ENCODE measurements around the gene PYGL. TPM values are rescaled to one million over a fixed set of nuclear protein-coding genes. Genes with fewer than 3 reads are reported as not detected.
"Not testable (repeated sequence)": the region's sequence is repeated elsewhere in the genome, so short reads cannot be mapped to it uniquely, and the experiment has no call there.

Gene PYGL
- 40.2 and 48.3 TPM in 2 replicates for total RNA-seq (2014; rRNA removed; shearing (Covaris generic))

- peak; percentile 68 for DNase-seq (ENCODE audit: low read depth)
Observed at GRCh38 chr14:50943943-50944646, at the start of gene PYGL. TSS of gene PYGL (minus strand) at chr14:50944483. CDS start at chr14:50944403, 80 bp downstream.

- DNase-seq (ENCODE audit: low read depth): peak; percentile 41
Observed at GRCh38 chr14:50985859-50986331, 41.6 kb upstream of the PYGL start.

GRCh38 chr14:50985124-50985858 is 41.0 kb upstream of the PYGL start:
- peak; percentile 45 for DNase-seq (ENCODE audit: low read depth)

- DNase-seq (ENCODE audit: low read depth): no peak
Observed at GRCh38 chr14:50984036-50984710, 39.9 kb upstream of the PYGL start.

GRCh38 chr14:50979941-50980850 is 35.9 kb upstream of the PYGL start:
- no peak for DNase-seq (ENCODE audit: low read depth)

- DNase-seq (ENCODE audit: low read depth): no peak
Observed at GRCh38 chr14:50978888-50979287, 34.6 kb upstream of the PYGL start.

GRCh38 chr14:50978529-50978871 is 34.2 kb upstream of the PYGL start:
- DNase-seq (ENCODE audit: low read depth): no peak

- DNase-seq (ENCODE audit: low read depth): no peak
Observed at GRCh38 chr14:50977863-50978528, 33.7 kb upstream of the PYGL start.

- DNase-seq (ENCODE audit: low read depth): no peak
Observed at GRCh38 chr14:50974118-50974517, 29.8 kb upstream of the PYGL start.

GRCh38 chr14:50972734-50973133 is 28.5 kb upstream of the PYGL start:
- no peak for DNase-seq (ENCODE audit: low read depth)

- DNase-seq (ENCODE audit: low read depth): no peak
Observed at GRCh38 chr14:50970886-50971781, 26.9 kb upstream of the PYGL start.

GRCh38 chr14:50967790-50968189 is 23.5 kb upstream of the PYGL start:
- no peak for DNase-seq (ENCODE audit: low read depth)

- DNase-seq (ENCODE audit: low read depth): no peak
Observed at GRCh38 chr14:50967103-50967502, 22.8 kb upstream of the PYGL start.

- DNase-seq (ENCODE audit: low read depth): peak; percentile 80
Observed at GRCh38 chr14:50964683-50965390, 20.6 kb upstream of the PYGL start.

GRCh38 chr14:50963919-50964318 is 19.6 kb upstream of the PYGL start:
- DNase-seq (ENCODE audit: low read depth): no peak

- DNase-seq (ENCODE audit: low read depth): peak; percentile 93
Observed at GRCh38 chr14:50961605-50962221, 17.4 kb upstream of the PYGL start.

GRCh38 chr14:50957296-50957695 is 13.0 kb upstream of the PYGL start:
- DNase-seq (ENCODE audit: low read depth): peak; percentile 40

GRCh38 chr14:50956421-50956820 is 12.1 kb upstream of the PYGL start:
- DNase-seq (ENCODE audit: low read depth): not testable (repeated sequence)
